ENCODE results near the gene TBC1D22A. TPM values are rescaled to one million over a fixed set of nuclear protein-coding genes. Genes with fewer than 3 reads are reported as not detected.

The TBC1D22A gene
- total and polyA plus RNA-seq, 2 experiments from 2014 or later, result 9.6 to 13.3 TPM

DNA sequence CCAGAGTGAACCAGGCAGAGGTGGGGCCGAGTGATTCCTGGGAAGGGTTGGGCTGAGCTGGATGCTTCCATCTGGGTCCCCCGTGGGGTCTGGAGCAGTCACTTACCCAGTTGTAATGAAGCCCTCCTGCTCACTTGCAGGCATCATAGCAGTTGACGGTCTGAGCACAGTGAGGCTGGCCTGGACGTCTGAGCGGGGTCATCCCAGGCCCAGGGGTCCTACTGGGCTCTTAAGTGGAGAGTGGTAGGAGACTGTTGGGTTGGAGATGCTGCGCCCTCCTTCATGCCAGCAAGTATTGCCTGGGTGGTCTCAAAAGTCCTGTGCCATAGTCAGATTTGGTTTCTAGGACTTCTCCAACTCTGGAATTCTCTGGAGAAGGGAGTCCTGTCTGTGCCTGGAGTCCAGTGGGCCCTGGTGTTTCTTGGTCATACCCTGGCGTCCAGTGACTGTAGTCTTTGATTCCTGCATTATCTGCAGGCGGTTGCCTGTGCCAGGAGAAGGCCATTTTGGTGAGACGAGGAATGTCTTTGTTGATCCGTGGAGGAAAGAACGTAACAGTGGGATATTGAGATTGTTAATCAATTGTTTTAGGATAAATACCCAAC is 82.3 kb downstream of the TBC1D22A start:
- H3K36me3 Mint-ChIP-seq (ENCODE audit: low read depth), result no peaks in the 10 kb centered on the region; the same call in 2 of the 3 replicates
- no peaks in the 10 kb centered on the region for H3K9me3 Mint-ChIP-seq
- Histone ChIP-seq H3K4me1 (ENCODE audit: insufficient read depth) (no peaks in the 10 kb centered on the region), H3K36me3 (ENCODE audit: insufficient read depth) (no peaks in the 10 kb centered on the region), H3F3A (replicated peaks; ENCODE audit: low read depth) (no peaks in the 10 kb centered on the region), H3K4me2 (no peak overlapping the region), H2AFZ (no peak overlapping the region), H3K4me3 (no peak overlapping the region), H3K27ac (ENCODE audit: low read depth) (no peak overlapping the region), H4K20me1 (replicated peaks; ENCODE audit: insufficient read depth) (no peaks in the 10 kb centered on the region), H3K27me3 (ENCODE audit: insufficient read depth) (no peaks in the 10 kb centered on the region), H3K79me2 (replicated peaks; ENCODE audit: insufficient read depth) (peaks cover 9% of the 10 kb centered on the region; the same call in 1 of the 2 replicates), H3K9me2 (ENCODE audit: insufficient read depth) (no peaks in the 10 kb centered on the region)
- ATAC-seq (no peak), DNase-seq (ENCODE audit: low spot score) (no peak)
- no peaks in the 10 kb centered on the region for H3K27me3 Mint-ChIP-seq (ENCODE audit: insufficient read depth, low read depth, poor library complexity)
- H3K4me1 Mint-ChIP-seq, result peaks cover 12% of the 10 kb centered on the region
- no peak overlapping the region; the same call in 1 of the 2 replicates for H3K27ac Mint-ChIP-seq
- no peak overlapping the region for H3K4me3 Mint-ChIP-seq
- TF ChIP-seq, protein P1, sequence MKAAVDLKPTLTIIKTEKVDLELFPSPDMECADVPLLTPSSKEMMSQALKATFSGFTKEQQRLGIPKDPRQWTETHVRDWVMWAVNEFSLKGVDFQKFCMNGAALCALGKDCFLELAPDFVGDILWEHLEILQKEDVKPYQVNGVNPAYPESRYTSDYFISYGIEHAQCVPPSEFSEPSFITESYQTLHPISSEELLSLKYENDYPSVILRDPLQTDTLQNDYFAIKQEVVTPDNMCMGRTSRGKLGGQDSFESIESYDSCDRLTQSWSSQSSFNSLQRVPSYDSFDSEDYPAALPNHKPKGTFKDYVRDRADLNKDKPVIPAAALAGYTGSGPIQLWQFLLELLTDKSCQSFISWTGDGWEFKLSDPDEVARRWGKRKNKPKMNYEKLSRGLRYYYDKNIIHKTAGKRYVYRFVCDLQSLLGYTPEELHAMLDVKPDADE (IDR thresholded peaks at IDR 0.05), result no peak
- TF ChIP-seq STAT1 (IDR thresholded peaks at IDR 0.05; ENCODE audit: unreplicated experiment) (no peak), POLR2AphosphoS5 (IDR thresholded peaks at IDR 0.05; ENCODE audit: low read depth) (no peak), ZNF114 (CRISPR knock-in tag; IDR thresholded peaks at IDR 0.05) (no peak), EZH2 (IDR thresholded peaks at IDR 0.05; ENCODE audit: low read depth, unreplicated experiment) (no peak), JUNB (IDR thresholded peaks at IDR 0.05; ENCODE audit: unreplicated experiment) (no peak)

DNA sequence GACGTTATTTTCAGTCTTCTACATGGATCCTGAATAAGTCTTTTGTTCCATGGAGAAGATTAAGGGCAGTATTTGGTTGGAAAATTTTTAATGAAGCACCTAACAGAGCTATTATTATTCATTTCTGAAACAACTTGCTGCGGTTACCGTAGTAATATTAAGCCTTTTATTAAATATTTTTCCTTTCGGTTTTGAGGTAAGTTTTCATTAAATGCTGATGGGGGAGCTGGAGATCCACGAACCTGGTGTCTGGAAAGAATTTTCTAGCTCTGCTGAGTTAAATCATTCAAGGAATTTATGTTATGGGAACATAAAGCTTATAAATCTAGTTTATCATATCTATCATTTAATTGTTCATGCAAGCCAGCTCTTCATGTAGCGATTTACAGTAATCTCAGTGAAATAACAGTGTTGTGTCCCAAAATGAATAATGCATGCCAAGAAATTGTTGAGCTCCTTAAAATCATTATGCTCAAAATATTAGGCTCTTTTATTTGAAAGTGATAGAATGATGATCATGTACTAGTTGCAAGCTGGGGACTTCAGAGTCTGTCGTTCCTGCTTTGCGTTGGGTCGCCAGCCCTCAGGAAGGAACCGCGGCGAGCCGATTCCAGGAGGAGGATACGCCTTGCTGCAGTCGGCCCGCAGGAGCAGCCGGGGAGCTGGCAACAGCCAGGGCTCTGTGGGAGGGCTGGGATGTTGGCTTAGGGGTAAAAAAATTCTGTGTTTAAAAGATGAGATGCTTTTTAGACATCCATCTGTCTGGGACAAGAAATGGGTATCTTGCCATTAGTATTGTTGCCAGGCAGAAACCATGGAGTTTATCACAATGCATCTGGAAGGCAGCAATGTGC is 83.1 kb downstream of the TBC1D22A start:
- Mint-ChIP-seq H3K4me1 (peaks cover 17% of the 10 kb centered on the region), H3K4me3 (no peak overlapping the region), H3K27me3 (ENCODE audit: insufficient read depth, low read depth, poor library complexity) (no peaks in the 10 kb centered on the region), H3K27ac (no peak overlapping the region), H3K9me3 (no peaks in the 10 kb centered on the region), H3K36me3 (ENCODE audit: low read depth) (peaks cover 4% of the 10 kb centered on the region; the same call in 1 of the 3 replicates)
- H3K27me3 ChIP-seq (ENCODE audit: insufficient read depth), result no peaks in the 10 kb centered on the region
- TF ChIP-seq ZNF114 (CRISPR knock-in tag; IDR thresholded peaks at IDR 0.05) (no peak), CREB1 (CRISPR knock-in tag; IDR thresholded peaks at IDR 0.05; ENCODE audit: low read depth) (no peak), NANOG (IDR thresholded peaks at IDR 0.05; ENCODE audit: borderline replicate concordance) (no peak)
- TF ChIP-seq, protein P2, sequence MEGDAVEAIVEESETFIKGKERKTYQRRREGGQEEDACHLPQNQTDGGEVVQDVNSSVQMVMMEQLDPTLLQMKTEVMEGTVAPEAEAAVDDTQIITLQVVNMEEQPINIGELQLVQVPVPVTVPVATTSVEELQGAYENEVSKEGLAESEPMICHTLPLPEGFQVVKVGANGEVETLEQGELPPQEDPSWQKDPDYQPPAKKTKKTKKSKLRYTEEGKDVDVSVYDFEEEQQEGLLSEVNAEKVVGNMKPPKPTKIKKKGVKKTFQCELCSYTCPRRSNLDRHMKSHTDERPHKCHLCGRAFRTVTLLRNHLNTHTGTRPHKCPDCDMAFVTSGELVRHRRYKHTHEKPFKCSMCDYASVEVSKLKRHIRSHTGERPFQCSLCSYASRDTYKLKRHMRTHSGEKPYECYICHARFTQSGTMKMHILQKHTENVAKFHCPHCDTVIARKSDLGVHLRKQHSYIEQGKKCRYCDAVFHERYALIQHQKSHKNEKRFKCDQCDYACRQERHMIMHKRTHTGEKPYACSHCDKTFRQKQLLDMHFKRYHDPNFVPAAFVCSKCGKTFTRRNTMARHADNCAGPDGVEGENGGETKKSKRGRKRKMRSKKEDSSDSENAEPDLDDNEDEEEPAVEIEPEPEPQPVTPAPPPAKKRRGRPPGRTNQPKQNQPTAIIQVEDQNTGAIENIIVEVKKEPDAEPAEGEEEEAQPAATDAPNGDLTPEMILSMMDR (conservative IDR thresholded peaks at IDR 0.05; ENCODE audit: low read depth in 2 of 2), result peak; percentile 15 to 53; a peak in 3 of 4 replicates
- H2AFZ ChIP-seq, result no peak overlapping the region
- no peak overlapping the region for H3K4me2 ChIP-seq
- H3K9me2 ChIP-seq (ENCODE audit: insufficient read depth), result no peaks in the 10 kb centered on the region
- ATAC-seq (peak; percentile 30; the same call in 1 of the 3 replicates), DNase-seq (ENCODE audit: low spot score) (no peak)
- H3K4me1 ChIP-seq (ENCODE audit: insufficient read depth), result no peaks in the 10 kb centered on the region
- no peak overlapping the region for H3K4me3 ChIP-seq
- H4K20me1 ChIP-seq (replicated peaks; ENCODE audit: insufficient read depth), result no peaks in the 10 kb centered on the region; the same call in 1 of the 2 replicates
- H3K36me3 ChIP-seq (ENCODE audit: insufficient read depth), result peaks cover under 1% of the 10 kb centered on the region; the same call in 1 of the 2 replicates
- no peak overlapping the region for H3K27ac ChIP-seq (ENCODE audit: low read depth)
- H3F3A ChIP-seq (replicated peaks; ENCODE audit: low read depth), result no peaks in the 10 kb centered on the region
- peaks cover 14% of the 10 kb centered on the region; the same call in 1 of the 2 replicates for H3K79me2 ChIP-seq (replicated peaks; ENCODE audit: insufficient read depth)
